ENCODE measurements around the gene FARP1.

GRCh38 chr13:98466634-98467236 lies 323.8 kb downstream of the FARP1 start:
- no peak for TF ChIP-seq POLR2A (IDR thresholded peaks at IDR 0.05; ENCODE audit: insufficient read depth in 1 of 2, low read depth in 2 of 2, low read length in 2 of 2)
- no peak for TF ChIP-seq FOXJ3 (CRISPR knock-in tag; IDR thresholded peaks at IDR 0.05; ENCODE audit: borderline replicate concordance)

Measured in HepG2 (cell line).